ENCODE results near the gene MUC5B. TPM values are rescaled to one million over a fixed set of nuclear protein-coding genes. Genes with fewer than 3 reads are reported as not detected.
A peak's percentile ranks its signal among the peaks of the same experiment; 100 is the strongest.

Gene MUC5B
- total and polyA plus RNA-seq, 2 of the 13 experiments (the other 11 are each of a cell fraction or from before 2014, with no cell fraction given), result 0.01 TPM; not detected in 1

GRCh38 chr11:1305063-1305495 is 82.2 kb downstream of the MUC5B start:
- no peaks in the 10 kb centered on the region for H4K20me1 ChIP-seq (ENCODE audit: insufficient read depth, low read length)
- peak overlapping the region; percentile 95 for H3K27ac ChIP-seq (ENCODE audit: extremely low read length, insufficient read depth, low read length)
- peak overlapping the region; percentile 83 for H3K4me2 ChIP-seq (ENCODE audit: low read depth, low read length)
- H3K4me1 ChIP-seq (ENCODE audit: insufficient read depth, low read length), result peaks cover 86% of the 10 kb centered on the region
- POLR2A ChIA-PET, result interaction anchor here (1.0 to 2.2 kb wide), 4 partner anchors 22 to 46 kb away, joined by 3 to 15 read pairs (median 4); no protein-coding TSS in a partner anchor
- H3K4me3 ChIP-seq (replicated peaks in 1 of 3; ENCODE audit: insufficient read depth in 1 of 3, low read depth in 2 of 3, low read length in 3 of 3), result peak overlapping the region; percentile 53 to 69 (median 57)
- WGBS (ENCODE audit: low lambda C conversion rate), result 3% methylated on average over 10 of the region's 13 CpGs
- H3K27me3 ChIP-seq (ENCODE audit: control insufficient read depth in 1 of 2, insufficient read depth in 2 of 2, low read length in 2 of 2), result no peaks in the 10 kb centered on the region
- FAIRE-seq (no peak), ATAC-seq (0 out of 3 replicates have a peak, but pooled peaks have one; percentile 5), DNase-seq (ENCODE audit: low spot score) (no peak)
- H3K9ac ChIP-seq (ENCODE audit: insufficient read depth, low read depth, low read length), result peak overlapping the region; percentile 63
- peaks cover 3 to 8% of the 10 kb centered on the region in 2 experiments; a peak in 3 of 5 replicates for H3K36me3 ChIP-seq (replicated peaks in 1 of 2; ENCODE audit: control insufficient read depth in 1 of 2, insufficient read depth in 2 of 2, low read length in 2 of 2)
- no peak for TF ChIP-seq NFE2L2 (IDR thresholded peaks at IDR 0.05; ENCODE audit: low read length)
- no peak for TF ChIP-seq ZNF704 (CRISPR knock-in tag; IDR thresholded peaks at IDR 0.05; ENCODE audit: borderline replicate concordance)
- 0 out of 2 replicates have a peak, but pooled peaks have one; percentile 5 for TF ChIP-seq MED1 (CRISPR knock-in tag; IDR thresholded peaks at IDR 0.05)
- 0 out of 2 replicates have a peak, but pooled peaks have one; percentile 20 for TF ChIP-seq MYNN (CRISPR knock-in tag; IDR thresholded peaks at IDR 0.05; ENCODE audit: low read depth)
- no peak for TF ChIP-seq THAP8 (CRISPR knock-in tag; IDR thresholded peaks at IDR 0.05; ENCODE audit: borderline replicate concordance)
- TF ChIP-seq NCOR1 (IDR thresholded peaks at IDR 0.05; ENCODE audit: borderline replicate concordance, low read length), result 0 out of 2 replicates have a peak, but pooled peaks have one; percentile 10
- TF ChIP-seq ZEB1 (IDR thresholded peaks at IDR 0.05; ENCODE audit: insufficient replicate concordance, low read depth), result peak; percentile 56
- TF ChIP-seq CREBL2 (CRISPR knock-in tag; IDR thresholded peaks at IDR 0.05; ENCODE audit: borderline replicate concordance), result no peak
- TF ChIP-seq U2AF2 (IDR thresholded peaks at IDR 0.05; ENCODE audit: low read depth, low read length), result no peak
- no peak for TF ChIP-seq ZNF343 (CRISPR knock-in tag; IDR thresholded peaks at IDR 0.05)
- TF ChIP-seq KMT2A (CRISPR knock-in tag; IDR thresholded peaks at IDR 0.05), result 0 out of 2 replicates have a peak, but pooled peaks have one; percentile 35
- TF ChIP-seq HNF4G (IDR thresholded peaks at IDR 0.05; ENCODE audit: borderline replicate concordance, low read depth, low read length), result no peak
- no peak for TF ChIP-seq HNF4G (CRISPR knock-in tag; IDR thresholded peaks at IDR 0.05; ENCODE audit: borderline replicate concordance, low read depth)
- TF ChIP-seq HNF1B (CRISPR knock-in tag; IDR thresholded peaks at IDR 0.05), result 0 out of 2 replicates have a peak, but pooled peaks have one; percentile 65
- TF ChIP-seq NFYB (CRISPR knock-in tag; IDR thresholded peaks at IDR 0.05), result no peak
- TF ChIP-seq ZNF446 (CRISPR knock-in tag; IDR thresholded peaks at IDR 0.05), result no peak
- 0 out of 2 replicates have a peak, but pooled peaks have one; percentile 20 for TF ChIP-seq GFI1 (CRISPR knock-in tag; IDR thresholded peaks at IDR 0.05; ENCODE audit: borderline replicate concordance)
- 0 out of 2 replicates have a peak, but pooled peaks have one; percentile 2 for TF ChIP-seq ATF7-NPFF (CRISPR knock-in tag; IDR thresholded peaks at IDR 0.05; ENCODE audit: low read depth)
- TF ChIP-seq ZNF274 (CRISPR knock-in tag; IDR thresholded peaks at IDR 0.05), result no peak
- TF ChIP-seq ZNF333 (CRISPR knock-in tag; IDR thresholded peaks at IDR 0.05; ENCODE audit: borderline replicate concordance), result no peak
- no peak for TF ChIP-seq NKX3-1 (CRISPR knock-in tag; IDR thresholded peaks at IDR 0.05)
- TF ChIP-seq KDM3A (CRISPR knock-in tag; IDR thresholded peaks at IDR 0.05; ENCODE audit: low read depth), result 0 out of 2 replicates have a peak, but pooled peaks have one; percentile 10
- H3K79me2 ChIP-seq (ENCODE audit: insufficient read depth, low read length), result peaks cover 85% of the 10 kb centered on the region
- in situ Hi-C loops (cut with HindIII; ENCODE audit: extremely low pct_ligation_motif_present, low pct_unique_long_range_greater_than_20kb) (no loop called here), intact Hi-C loops (cut with micrococcal nuclease; ENCODE audit: unreplicated experiment) (loop anchor here (10.0 kb wide), 1 partner anchor 80 kb away; the partner anchor contains the start of gene BRSK2)
- CTCF ChIA-PET (ENCODE audit: low intra/inter-chr PET ratio, low total read pairs), result no interaction called here
- H2AFZ ChIP-seq (ENCODE audit: low read length), result no peak overlapping the region
- no peaks in the 10 kb centered on the region for H3K9me3 ChIP-seq (ENCODE audit: low read length)
- no TSS peak for BruUV-seq (replicated peaks)

Measured in HepG2 (cell line).